GM23338 (cell line): ENCODE data around the gene LMO1. TPM values are rescaled to one million over a fixed set of nuclear protein-coding genes. Genes with fewer than 3 reads are reported as not detected.

Source experiments
- ATAC-seq: fragments of 200-7000 bp; cut with Tn5 transposase; 3 replicates; pipeline ENCODE4 v1.9.1; 2020
- DNase-seq: peaks from one replicate; pipeline ENCODE4 v3.0.0-alpha.2; 2015; ENCODE audit warnings: low spot score
- H2AFZ ChIP-seq: fragments of 200-600 bp; sonication (generic); 2 replicates; pipeline ENCODE4 v1.8.0; 2016; ENCODE audit warnings: antibody characterized with exemption, mild to moderate bottlenecking, moderate library complexity
- H3F3A ChIP-seq: fragments of 200-600 bp; sonication (generic); replicated peaks from 2 replicates; pipeline ENCODE4 v1.8.0; 2017; ENCODE audit warnings: antibody characterized with exemption, mixed run types, low read depth
- H3K27ac ChIP-seq: fragments of 200-600 bp; sonication (generic); 2 replicates; pipeline ENCODE4 v1.6.1; 2016; ENCODE audit warnings: low read depth
- H3K27me3 ChIP-seq: fragments of 200-600 bp; sonication (generic); 2 replicates; pipeline ENCODE4 v1.8.0; 2016; ENCODE audit warnings: mild to moderate bottlenecking, mixed run types, moderate library complexity; ENCODE audit not compliant: insufficient read depth
- H3K36me3 ChIP-seq: fragments of 200-600 bp; sonication (generic); 2 replicates; pipeline ENCODE4 v1.8.0; 2016; ENCODE audit warnings: mild to moderate bottlenecking; ENCODE audit not compliant: insufficient read depth
- H3K4me1 ChIP-seq: fragments of 200-600 bp; sonication (generic); 2 replicates; pipeline ENCODE4 v1.8.0; 2016; ENCODE audit warnings: mild to moderate bottlenecking, moderate library complexity; ENCODE audit not compliant: insufficient read depth
- H3K4me2 ChIP-seq: fragments of 200-600 bp; sonication (generic); 2 replicates; pipeline ENCODE4 v1.7.1; 2017; ENCODE audit warnings: mixed run types
- H3K4me3 ChIP-seq: fragments of 200-600 bp; sonication (generic); 2 replicates; pipeline ENCODE4 v1.6.1; 2016; ENCODE audit warnings: mixed run types
- H3K79me2 ChIP-seq: fragments of 200-600 bp; sonication (generic); replicated peaks from 2 replicates; pipeline ENCODE4 v1.8.0; 2017; ENCODE audit warnings: mild to moderate bottlenecking; ENCODE audit not compliant: insufficient read depth
- H3K9me2 ChIP-seq: fragments of 200-600 bp; sonication (generic); 2 replicates; pipeline ENCODE4 v1.8.0; 2017; ENCODE audit not compliant: insufficient read depth
- H4K20me1 ChIP-seq: fragments of 200-600 bp; sonication (generic); replicated peaks from 2 replicates; pipeline ENCODE4 v1.8.0; 2017; ENCODE audit warnings: mild to moderate bottlenecking; ENCODE audit not compliant: insufficient read depth
- H3K27ac Mint-ChIP-seq: 2 replicates; pipeline ENCODE4 v1.8.0; 2020; ENCODE audit warnings: inconsistent platforms, mild to moderate bottlenecking, moderate library complexity, mixed read lengths
- H3K27me3 Mint-ChIP-seq: 3 replicates; pipeline ENCODE4 v1.8.0; 2022; ENCODE audit warnings: low read depth, mild to moderate bottlenecking, moderate library complexity, mixed read lengths, inconsistent platforms; ENCODE audit not compliant: insufficient read depth, poor library complexity
- H3K36me3 Mint-ChIP-seq: 3 replicates; pipeline ENCODE4 v1.8.0; 2021; ENCODE audit warnings: low read depth, mild to moderate bottlenecking, inconsistent platforms, moderate library complexity, mixed read lengths
- H3K4me1 Mint-ChIP-seq: 3 replicates; pipeline ENCODE4 v1.8.0; 2020; ENCODE audit warnings: mild to moderate bottlenecking, inconsistent platforms, mixed read lengths
- H3K4me3 Mint-ChIP-seq: 3 replicates; pipeline ENCODE4 v1.8.0; 2021; ENCODE audit warnings: moderate library complexity, mild to moderate bottlenecking, inconsistent platforms, mixed read lengths
- H3K9me3 Mint-ChIP-seq: 3 replicates; pipeline ENCODE4 v1.8.0; 2020; ENCODE audit warnings: moderate library complexity, mild to moderate bottlenecking, inconsistent platforms, mixed read lengths
- CREB1 ChIP-seq: fragments of 250-450 bp; sonication (Bioruptor Pico); IDR thresholded peaks from 2 replicates; pipeline ENCODE4 v1.5.0; 2020; ENCODE audit warnings: low read depth, mild to moderate bottlenecking, moderate library complexity
- CTCF ChIP-seq, 2 experiments: fragments of 200-600 bp in 1 of 2; sonication (generic) in 1 of 2; conservative IDR thresholded peaks; 2 replicates each; pipeline versions ENCODE4 v1.5.1 to v1.6.1; 2016 to 2017; ENCODE audit warnings: antibody characterized with exemption in 2 of 2, low read depth in 2 of 2, mild to moderate bottlenecking in 2 of 2, moderate library complexity in 1 of 2
- EZH2 ChIP-seq: fragments of 200-600 bp; sonication (generic); IDR thresholded peaks from one replicate; pipeline ENCODE4 v1.8.0; 2017; ENCODE audit warnings: antibody characterized with exemption, mild to moderate bottlenecking, low read depth; ENCODE audit not compliant: unreplicated experiment
- NANOG ChIP-seq: IDR thresholded peaks from 2 replicates; pipeline ENCODE4 v1.6.1; 2016; ENCODE audit warnings: antibody characterized with exemption, borderline replicate concordance
- POLR2AphosphoS5 ChIP-seq: IDR thresholded peaks from 2 replicates; pipeline ENCODE4 v1.6.1; 2016; ENCODE audit warnings: antibody characterized with exemption, low read depth
- STAT1 ChIP-seq: IDR thresholded peaks from one replicate; pipeline ENCODE4 v1.6.1; 2016; ENCODE audit warnings: antibody characterized with exemption; ENCODE audit not compliant: unreplicated experiment
- ZNF114 ChIP-seq: fragments of 250-450 bp; sonication (Bioruptor Pico); IDR thresholded peaks from 2 replicates; pipeline ENCODE4 v1.5.0; 2020; ENCODE audit warnings: mild to moderate bottlenecking, moderate library complexity
- ZNF462 ChIP-seq: fragments of 250-450 bp; sonication (Bioruptor Pico); IDR thresholded peaks from 2 replicates; pipeline ENCODE4 v1.5.0; 2020; ENCODE audit warnings: mild to moderate bottlenecking, moderate library complexity
- polyA plus RNA-seq: library from polyadenylated mRNA; unstranded; fragments of >200 nt; fragmentation: Nextera tagmentation; extraction: Ambion mirVana; gene quantifications from 2 replicates; pipeline ENCODE4 v1.2.1, GENCODE V29; 2016
- total RNA-seq: library from RNA; depleted of rRNA; stranded (reverse); fragments of >200 nt; shearing (Covaris generic); gene quantifications from 2 replicates; pipeline ENCODE4 v1.2.3, GENCODE V29; 2014

Gene LMO1
- total and polyA plus RNA-seq, 2 experiments from 2014 or later = 0.40 TPM; not detected in 1

GRCh38 chr11:8281266-8281665 lies 17.6 kb upstream of the LMO1 start:
- TF ChIP-seq STAT1 (no peak), EZH2 (no peak), ZNF462 (CRISPR knock-in tag) (no peak), POLR2AphosphoS5 (no peak), CTCF (conservative IDR thresholded peaks at IDR 0.05; ENCODE audit: low read depth in 2 of 2) (no peak), CREB1 (no peak), NANOG (no peak), ZNF114 (CRISPR knock-in tag) (no peak)
- Mint-ChIP-seq H3K27ac (no peak overlapping the region), H3K27me3 (peaks cover 14% of the 10 kb centered on the region), H3K9me3 (no peaks in the 10 kb centered on the region), H3K4me3 (no peak overlapping the region), H3K36me3 (no peaks in the 10 kb centered on the region), H3K4me1 (peaks cover 5% of the 10 kb centered on the region; the same call in 2 of the 3 replicates)
- DNase-seq (no peak), ATAC-seq (no peak)
- no peaks in the 10 kb centered on the region for H4K20me1 ChIP-seq
- 0 out of 2 replicates have a peak, but pooled peaks cover 5% of the 10 kb centered on the region for H3F3A ChIP-seq
- H3K4me1 ChIP-seq = peaks cover 15% of the 10 kb centered on the region
- H3K79me2 ChIP-seq = no peaks in the 10 kb centered on the region
- no peaks in the 10 kb centered on the region for H3K36me3 ChIP-seq
- H3K9me2 ChIP-seq = peaks cover 5% of the 10 kb centered on the region
- H3K4me3 ChIP-seq = no peak overlapping the region
- no peak overlapping the region for H3K4me2 ChIP-seq
- H2AFZ ChIP-seq = no peak overlapping the region
- H3K27ac ChIP-seq = no peak overlapping the region
- H3K27me3 ChIP-seq = peaks cover 32% of the 10 kb centered on the region
